Measurements from ENCODE around the gene ZNF683. TPM values are rescaled to one million over a fixed set of nuclear protein-coding genes. Genes with fewer than 3 reads are reported as not detected.

The ZNF683 gene
- total and polyA plus RNA-seq, 9 of the 15 experiments (the other 6 are each of a cell fraction or from before 2014, with no cell fraction given): not detected

DNA sequence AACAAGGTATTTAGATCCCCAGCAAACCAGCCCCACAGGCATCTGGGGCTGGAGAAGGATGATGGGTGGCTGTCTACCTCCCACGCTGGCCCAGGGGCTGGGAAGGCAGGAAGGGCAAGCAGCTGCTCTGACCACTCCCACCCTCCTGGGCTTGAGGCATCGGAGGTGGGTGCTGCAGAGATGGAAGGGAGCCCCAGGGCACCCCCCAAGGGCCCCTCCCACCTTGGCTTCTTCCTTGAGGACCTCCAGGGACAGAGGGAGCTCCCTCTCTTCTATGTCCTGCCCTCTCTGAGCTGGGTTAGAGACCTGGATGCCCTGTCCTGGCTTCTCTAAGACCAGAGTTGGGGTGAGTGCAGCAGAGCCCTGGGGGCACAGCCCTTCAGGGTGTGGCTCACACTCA lies 51.7 kb downstream of the ZNF683 start:
- TF ChIP-seq, protein P1, sequence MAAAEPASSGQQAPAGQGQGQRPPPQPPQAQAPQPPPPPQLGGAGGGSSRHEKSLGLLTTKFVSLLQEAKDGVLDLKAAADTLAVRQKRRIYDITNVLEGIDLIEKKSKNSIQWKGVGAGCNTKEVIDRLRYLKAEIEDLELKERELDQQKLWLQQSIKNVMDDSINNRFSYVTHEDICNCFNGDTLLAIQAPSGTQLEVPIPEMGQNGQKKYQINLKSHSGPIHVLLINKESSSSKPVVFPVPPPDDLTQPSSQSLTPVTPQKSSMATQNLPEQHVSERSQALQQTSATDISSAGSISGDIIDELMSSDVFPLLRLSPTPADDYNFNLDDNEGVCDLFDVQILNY (CRISPR knock-in tag; IDR thresholded peaks at IDR 0.05): 0 out of 2 replicates have a peak, but pooled peaks have one; percentile 51
- TF ChIP-seq EGR1 (conservative IDR thresholded peaks at IDR 0.05) (0 out of 2 replicates have a peak, but pooled peaks have one; percentile 19), EP300 (IDR thresholded peaks at IDR 0.05; ENCODE audit: low read length) (no peak), ZBTB7A (IDR thresholded peaks at IDR 0.05; ENCODE audit: borderline replicate concordance, control insufficient read depth, low read depth, low read length) (peak; percentile 28; the same call in 1 of the 2 replicates), ZNF143 (CRISPR knock-in tag; IDR thresholded peaks at IDR 0.05) (peak; percentile 12; the same call in 1 of the 2 replicates), RBFOX2 (IDR thresholded peaks at IDR 0.05; ENCODE audit: low read depth, low read length) (peak; percentile 37; the same call in 1 of the 2 replicates), RB1 (IDR thresholded peaks at IDR 0.05; ENCODE audit: low read depth) (0 out of 2 replicates have a peak, but pooled peaks have one; percentile 32), CBX3 (IDR thresholded peaks at IDR 0.05; ENCODE audit: borderline replicate concordance in 1 of 2, low read length in 2 of 2) (no peak)
- TF ChIP-seq, protein P2, sequence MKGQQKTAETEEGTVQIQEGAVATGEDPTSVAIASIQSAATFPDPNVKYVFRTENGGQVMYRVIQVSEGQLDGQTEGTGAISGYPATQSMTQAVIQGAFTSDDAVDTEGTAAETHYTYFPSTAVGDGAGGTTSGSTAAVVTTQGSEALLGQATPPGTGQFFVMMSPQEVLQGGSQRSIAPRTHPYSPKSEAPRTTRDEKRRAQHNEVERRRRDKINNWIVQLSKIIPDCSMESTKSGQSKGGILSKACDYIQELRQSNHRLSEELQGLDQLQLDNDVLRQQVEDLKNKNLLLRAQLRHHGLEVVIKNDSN (CRISPR knock-in tag; IDR thresholded peaks at IDR 0.05): no peak
- no peaks in the 10 kb centered on the region for H3K9me1 ChIP-seq (ENCODE audit: control insufficient read depth, insufficient read depth, low read length)
- FAIRE-seq (no peak), DNase-seq (ENCODE audit: extremely low read depth in 1 of 4, low spot score in 3 of 4) (no peak), ATAC-seq (peak; percentile 3)
- no TSS peak for BruUV-seq (replicated peaks)
- H3K27me3 ChIP-seq (ENCODE audit: control insufficient read depth in 2 of 2, insufficient read depth in 2 of 2, low read length in 2 of 2): no peaks in the 10 kb centered on the region
- in situ Hi-C loops (cut with MboI) (loop anchor here (5.0 kb wide), 1 partner anchor 34 kb away; no protein-coding TSS in a partner anchor), intact Hi-C loops (cut with micrococcal nuclease) (loop anchor here (1.0 to 5.0 kb wide), 6 partner anchors 36 to 209 kb away; partner anchors contain the start of genes CATSPER4 and PDIK1L)
- H3K9ac ChIP-seq (ENCODE audit: insufficient read depth in 1 of 2, low read depth in 2 of 2, low read length in 2 of 2): peak overlapping the region in 1 of 2 experiments; percentile 65; a peak in 2 of 4 replicates
- peaks cover 2% of the 10 kb centered on the region; the same call in 1 of the 3 replicates for H3K79me2 ChIP-seq (ENCODE audit: control insufficient read depth, insufficient read depth, low read length)
- no peaks in the 10 kb centered on the region for H3K9me3 ChIP-seq (replicated peaks; ENCODE audit: control insufficient read depth, insufficient read depth, low read depth, low read length)
- ChIA-PET POLR2A (interaction anchor here (0.6 to 2.8 kb wide), 11 partner anchors 10 to 150 kb away, joined by 3 to 19 read pairs (median 4); partner anchors contain the start of gene SH3BGRL3), CTCF (ENCODE audit: low intra/inter-chr PET ratio) (interaction anchor here (0.5 to 4.4 kb wide), 6 partner anchors 35 to 232 kb away, joined by 3 to 31 read pairs (median 6); no protein-coding TSS in a partner anchor)
- no peak overlapping the region for H2AFZ ChIP-seq (ENCODE audit: low read depth, low read length)
- H3K36me3 ChIP-seq (ENCODE audit: control insufficient read depth, insufficient read depth, low read length): peaks cover 19% of the 10 kb centered on the region; the same call in 2 of the 3 replicates
- no peak overlapping the region for H3K4me2 ChIP-seq (ENCODE audit: insufficient read depth, low read length)
- no peak overlapping the region for H3K4me3 ChIP-seq
- peaks cover 45 to 55% of the 10 kb centered on the region in 2 experiments for H3K4me1 ChIP-seq (replicated peaks in 1 of 2; ENCODE audit: control insufficient read depth in 2 of 2, insufficient read depth in 2 of 2, low read length in 2 of 2)
- H4K20me1 ChIP-seq (replicated peaks; ENCODE audit: control insufficient read depth, insufficient read depth, low read length): no peaks in the 10 kb centered on the region
- no peak overlapping the region for H3K27ac ChIP-seq (ENCODE audit: extremely low read depth, low read depth, low read length)
- 59% methylated on average over 2 of the region's 2 CpGs for WGBS (ENCODE audit: insufficient coverage, low coverage, missing lambda C conversion rate)
